ENCODE data around the gene CSNK2A2.

DNA sequence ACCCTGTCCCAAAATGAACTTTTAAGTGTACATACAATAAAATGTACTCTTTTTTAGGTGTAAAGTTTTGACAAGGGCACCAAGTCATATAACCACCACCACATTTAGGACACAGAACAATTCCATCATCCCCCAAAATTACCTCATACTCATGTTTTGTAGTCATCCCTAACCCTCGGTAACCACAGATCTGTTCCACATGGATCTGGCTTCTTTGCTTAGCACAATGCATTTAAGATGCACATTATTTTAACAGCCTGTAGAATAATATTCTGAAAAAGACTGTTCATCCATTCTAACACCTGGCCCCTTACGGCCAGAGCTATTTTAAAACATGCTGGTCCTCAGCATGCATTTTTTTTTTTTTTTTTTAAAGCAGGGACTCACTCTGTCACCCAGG, 43.6 kb downstream of the CSNK2A2 start:
- TF ChIP-seq EP300 (IDR thresholded peaks at IDR 0.05): no peak
- TF ChIP-seq, protein P1, sequence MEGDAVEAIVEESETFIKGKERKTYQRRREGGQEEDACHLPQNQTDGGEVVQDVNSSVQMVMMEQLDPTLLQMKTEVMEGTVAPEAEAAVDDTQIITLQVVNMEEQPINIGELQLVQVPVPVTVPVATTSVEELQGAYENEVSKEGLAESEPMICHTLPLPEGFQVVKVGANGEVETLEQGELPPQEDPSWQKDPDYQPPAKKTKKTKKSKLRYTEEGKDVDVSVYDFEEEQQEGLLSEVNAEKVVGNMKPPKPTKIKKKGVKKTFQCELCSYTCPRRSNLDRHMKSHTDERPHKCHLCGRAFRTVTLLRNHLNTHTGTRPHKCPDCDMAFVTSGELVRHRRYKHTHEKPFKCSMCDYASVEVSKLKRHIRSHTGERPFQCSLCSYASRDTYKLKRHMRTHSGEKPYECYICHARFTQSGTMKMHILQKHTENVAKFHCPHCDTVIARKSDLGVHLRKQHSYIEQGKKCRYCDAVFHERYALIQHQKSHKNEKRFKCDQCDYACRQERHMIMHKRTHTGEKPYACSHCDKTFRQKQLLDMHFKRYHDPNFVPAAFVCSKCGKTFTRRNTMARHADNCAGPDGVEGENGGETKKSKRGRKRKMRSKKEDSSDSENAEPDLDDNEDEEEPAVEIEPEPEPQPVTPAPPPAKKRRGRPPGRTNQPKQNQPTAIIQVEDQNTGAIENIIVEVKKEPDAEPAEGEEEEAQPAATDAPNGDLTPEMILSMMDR (IDR thresholded peaks at IDR 0.05): no peak
- TF ChIP-seq CEBPB (IDR thresholded peaks at IDR 0.05): no peak
- TF ChIP-seq, protein P2, sequence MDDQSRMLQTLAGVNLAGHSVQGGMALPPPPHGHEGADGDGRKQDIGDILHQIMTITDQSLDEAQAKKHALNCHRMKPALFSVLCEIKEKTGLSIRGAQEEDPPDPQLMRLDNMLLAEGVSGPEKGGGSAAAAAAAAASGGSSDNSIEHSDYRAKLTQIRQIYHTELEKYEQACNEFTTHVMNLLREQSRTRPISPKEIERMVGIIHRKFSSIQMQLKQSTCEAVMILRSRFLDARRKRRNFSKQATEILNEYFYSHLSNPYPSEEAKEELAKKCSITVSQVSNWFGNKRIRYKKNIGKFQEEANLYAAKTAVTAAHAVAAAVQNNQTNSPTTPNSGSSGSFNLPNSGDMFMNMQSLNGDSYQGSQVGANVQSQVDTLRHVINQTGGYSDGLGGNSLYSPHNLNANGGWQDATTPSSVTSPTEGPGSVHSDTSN (IDR thresholded peaks at IDR 0.05): no peak

All from A549 (cell line).